ENCODE results near the gene IGSF23.

IGSF23 gene

GRCh38 chr19:44658069-44658733 is 44.8 kb downstream of the IGSF23 start:
- H3K4me3 ChIP-seq (ENCODE audit: low read depth, low read length): no peak overlapping the region
- TF ChIP-seq CTCF (IDR thresholded peaks at IDR 0.05; ENCODE audit: borderline replicate concordance, insufficient read depth, low read depth, low read length): no peak

- TF ChIP-seq CTCF (IDR thresholded peaks at IDR 0.05; ENCODE audit: borderline replicate concordance, insufficient read depth, low read depth, low read length): no peak
Measured at GRCh38 chr19:44660081-44660480, 46.7 kb downstream of the IGSF23 start.

GRCh38 chr19:44661205-44661604 is 47.8 kb downstream of the IGSF23 start:
- TF ChIP-seq CTCF (IDR thresholded peaks at IDR 0.05; ENCODE audit: borderline replicate concordance, insufficient read depth, low read depth, low read length): no peak
- no peak overlapping the region for H3K4me3 ChIP-seq (ENCODE audit: low read depth, low read length)

More at GRCh38 chr19:44660081-44660480, 46.7 kb downstream of the IGSF23 start:
- no peak overlapping the region for H3K4me3 ChIP-seq (ENCODE audit: low read depth, low read length)

GRCh38 chr19:44661904-44662303 is 48.5 kb downstream of the IGSF23 start:
- TF ChIP-seq CTCF (IDR thresholded peaks at IDR 0.05; ENCODE audit: borderline replicate concordance, insufficient read depth, low read depth, low read length): no peak
- H3K4me3 ChIP-seq (ENCODE audit: low read depth, low read length): no peak overlapping the region

- TF ChIP-seq CTCF (IDR thresholded peaks at IDR 0.05; ENCODE audit: borderline replicate concordance, insufficient read depth, low read depth, low read length): no peak
Measured at GRCh38 chr19:44662691-44663385, 49.5 kb downstream of the IGSF23 start.

GRCh38 chr19:44663996-44664395 is 50.6 kb downstream of the IGSF23 start:
- no peak overlapping the region for H3K4me3 ChIP-seq (ENCODE audit: low read depth, low read length)
- TF ChIP-seq CTCF (IDR thresholded peaks at IDR 0.05; ENCODE audit: borderline replicate concordance, insufficient read depth, low read depth, low read length): no peak

More at GRCh38 chr19:44662691-44663385, 49.5 kb downstream of the IGSF23 start:
- no peak overlapping the region for H3K4me3 ChIP-seq (ENCODE audit: low read depth, low read length)

GRCh38 chr19:44664976-44665375 is 51.6 kb downstream of the IGSF23 start:
- no peak overlapping the region for H3K4me3 ChIP-seq (ENCODE audit: low read depth, low read length)
- TF ChIP-seq CTCF (IDR thresholded peaks at IDR 0.05; ENCODE audit: borderline replicate concordance, insufficient read depth, low read depth, low read length): no peak

Measured in GM12875 (cell line).